ENCODE results near the gene USP2.

Gene USP2

GRCh38 chr11:119334174-119334930 is 47.1 kb downstream of the USP2 start, which contains the start of gene RNF26:
Gene RNF26, plus strand, starts transcription at chr11:119334527. Its CDS starts 596 bp downstream, at chr11:119335123.
- peak within 1 kb of the TSS; percentile 79 for H3K4me3 ChIP-seq (ENCODE audit: low read depth, low read length)
- TF ChIP-seq CTCF (IDR thresholded peaks at IDR 0.05; ENCODE audit: insufficient read depth, low read depth, low read length, missing control alignments), result no peak
- peak; percentile 98 for DNase-seq (ENCODE audit: low read depth)

- no peak overlapping the region for H3K4me3 ChIP-seq (ENCODE audit: low read depth, low read length)
- no peak for TF ChIP-seq CTCF (IDR thresholded peaks at IDR 0.05; ENCODE audit: insufficient read depth, low read depth, low read length, missing control alignments)
- DNase-seq (ENCODE audit: low read depth), result no peak
Measured at GRCh38 chr11:119332111-119332765, 49.3 kb downstream of the USP2 start.

GRCh38 chr11:119330237-119330636 is 51.3 kb downstream of the USP2 start:
- no peak for TF ChIP-seq CTCF (IDR thresholded peaks at IDR 0.05; ENCODE audit: insufficient read depth, low read depth, low read length, missing control alignments)
- DNase-seq (ENCODE audit: low read depth), result no peak
- H3K4me3 ChIP-seq (ENCODE audit: low read depth, low read length), result no peak overlapping the region

GRCh38 chr11:119329320-119329719 is 52.2 kb downstream of the USP2 start:
- no peak overlapping the region for H3K4me3 ChIP-seq (ENCODE audit: low read depth, low read length)
- no peak for DNase-seq (ENCODE audit: low read depth)
- no peak for TF ChIP-seq CTCF (IDR thresholded peaks at IDR 0.05; ENCODE audit: insufficient read depth, low read depth, low read length, missing control alignments)

- DNase-seq (ENCODE audit: low read depth), result no peak
- H3K4me3 ChIP-seq (ENCODE audit: low read depth, low read length), result no peak overlapping the region
- no peak for TF ChIP-seq CTCF (IDR thresholded peaks at IDR 0.05; ENCODE audit: insufficient read depth, low read depth, low read length, missing control alignments)
Measured at GRCh38 chr11:119324189-119324588, 57.3 kb downstream of the USP2 start.

GRCh38 chr11:119323532-119324033 is 57.9 kb downstream of the USP2 start:
- DNase-seq (ENCODE audit: low read depth), result peak; percentile 79
- peak; percentile 76 for TF ChIP-seq CTCF (IDR thresholded peaks at IDR 0.05; ENCODE audit: insufficient read depth, low read depth, low read length, missing control alignments)
- H3K4me3 ChIP-seq (ENCODE audit: low read depth, low read length), result no peak overlapping the region
